ENCODE measurements around the gene SPON1. TPM values are rescaled to one million over a fixed set of nuclear protein-coding genes. Genes with fewer than 3 reads are reported as not detected.

SPON1 gene
- total RNA-seq, 1 experiment from 2014 or later: not detected

DNA sequence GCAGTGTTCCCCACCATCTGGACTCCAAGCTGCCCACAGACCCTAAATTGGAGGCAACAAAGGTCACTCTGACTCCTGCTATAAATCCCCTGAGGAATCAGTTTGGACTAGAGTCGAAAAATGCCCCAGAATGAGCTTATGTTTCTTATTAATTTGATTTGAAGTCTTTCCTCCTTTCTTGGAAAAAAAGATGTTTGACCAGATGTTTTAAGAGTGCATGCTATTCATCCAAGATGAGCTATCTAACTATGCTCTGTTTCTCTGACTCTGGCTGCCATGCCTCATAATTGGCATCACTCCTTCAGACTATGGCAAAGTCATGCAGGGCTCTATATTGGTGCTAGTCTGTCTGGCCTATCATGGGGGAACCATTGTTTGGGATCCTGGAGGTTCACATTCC lies 174.0 kb downstream of the SPON1 start:
- TF ChIP-seq, protein P1, sequence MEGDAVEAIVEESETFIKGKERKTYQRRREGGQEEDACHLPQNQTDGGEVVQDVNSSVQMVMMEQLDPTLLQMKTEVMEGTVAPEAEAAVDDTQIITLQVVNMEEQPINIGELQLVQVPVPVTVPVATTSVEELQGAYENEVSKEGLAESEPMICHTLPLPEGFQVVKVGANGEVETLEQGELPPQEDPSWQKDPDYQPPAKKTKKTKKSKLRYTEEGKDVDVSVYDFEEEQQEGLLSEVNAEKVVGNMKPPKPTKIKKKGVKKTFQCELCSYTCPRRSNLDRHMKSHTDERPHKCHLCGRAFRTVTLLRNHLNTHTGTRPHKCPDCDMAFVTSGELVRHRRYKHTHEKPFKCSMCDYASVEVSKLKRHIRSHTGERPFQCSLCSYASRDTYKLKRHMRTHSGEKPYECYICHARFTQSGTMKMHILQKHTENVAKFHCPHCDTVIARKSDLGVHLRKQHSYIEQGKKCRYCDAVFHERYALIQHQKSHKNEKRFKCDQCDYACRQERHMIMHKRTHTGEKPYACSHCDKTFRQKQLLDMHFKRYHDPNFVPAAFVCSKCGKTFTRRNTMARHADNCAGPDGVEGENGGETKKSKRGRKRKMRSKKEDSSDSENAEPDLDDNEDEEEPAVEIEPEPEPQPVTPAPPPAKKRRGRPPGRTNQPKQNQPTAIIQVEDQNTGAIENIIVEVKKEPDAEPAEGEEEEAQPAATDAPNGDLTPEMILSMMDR (conservative IDR thresholded peaks at IDR 0.05; ENCODE audit: low read depth, low read length): no peak
- TF ChIP-seq EZH2 (IDR thresholded peaks at IDR 0.05; ENCODE audit: low read length, unreplicated experiment) (no peak), EZH2phosphoT487 (IDR thresholded peaks at IDR 0.05; ENCODE audit: borderline replicate concordance, low read length) (no peak)

DNA sequence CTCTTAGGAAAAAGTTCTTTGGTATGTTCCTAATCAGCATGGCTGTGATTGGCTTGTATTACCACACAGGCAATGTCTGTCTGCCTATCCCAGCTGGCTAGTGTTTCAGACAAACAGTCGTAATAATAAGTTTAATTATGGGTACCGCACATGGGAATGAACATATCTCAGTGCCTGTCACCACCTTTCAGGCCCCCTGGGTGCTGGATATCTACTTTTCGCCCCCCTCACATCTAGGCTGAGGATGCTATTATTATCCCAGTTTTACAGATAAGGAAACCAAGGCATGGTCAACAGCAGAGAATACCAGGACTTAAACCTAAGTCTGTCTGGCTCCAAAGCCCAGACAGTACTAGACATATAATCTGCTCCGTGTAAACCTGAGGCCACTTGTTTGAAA lies 174.8 kb downstream of the SPON1 start:
- no peaks in the 10 kb centered on the region for H3K79me2 ChIP-seq (ENCODE audit: low read length)
- H3K4me1 ChIP-seq (ENCODE audit: insufficient read depth, low read length): no peaks in the 10 kb centered on the region
- H3F3A ChIP-seq (ENCODE audit: low read length, unreplicated experiment): no peaks in the 10 kb centered on the region
- H2AFZ ChIP-seq (ENCODE audit: low read length): no peak overlapping the region
- intact Hi-C loops (cut with micrococcal nuclease): no loop called here
- H3K9ac ChIP-seq (ENCODE audit: low read length): no peak overlapping the region
- no peaks in the 10 kb centered on the region for H3K9me2 ChIP-seq (replicated peaks; ENCODE audit: low read length)
- POLR2A ChIA-PET (ENCODE audit: unreplicated experiment): no interaction called here
- H3K4me3 ChIP-seq (ENCODE audit: low read length): no peak overlapping the region
- no peaks in the 10 kb centered on the region for H4K20me1 ChIP-seq (ENCODE audit: low read length)
- H3K9me3 ChIP-seq (ENCODE audit: low read length): no peaks in the 10 kb centered on the region
- CTCF ChIA-PET: no interaction called here
- H3K27ac ChIP-seq (ENCODE audit: low read length): no peak overlapping the region
- H3K4me2 ChIP-seq (ENCODE audit: low read length): no peak overlapping the region
- H3K27me3 ChIP-seq (ENCODE audit: low read length): no peaks in the 10 kb centered on the region
- BruUV-seq (replicated peaks): no TSS peak
- no peaks in the 10 kb centered on the region for H3K36me3 ChIP-seq (ENCODE audit: low read depth, low read length)
- DNase-seq (no peak), ATAC-seq (no peak)
- TF ChIP-seq EZH2phosphoT487 (IDR thresholded peaks at IDR 0.05; ENCODE audit: borderline replicate concordance, low read length): no peak
- TF ChIP-seq EZH2 (IDR thresholded peaks at IDR 0.05; ENCODE audit: low read length, unreplicated experiment): no peak
- TF ChIP-seq, protein P1 (conservative IDR thresholded peaks at IDR 0.05; ENCODE audit: low read depth, low read length): no peak

More for the DNA sequence above, 174.0 kb downstream of the SPON1 start:
- Histone ChIP-seq H3K4me3 (ENCODE audit: low read length) (no peak overlapping the region), H3K27ac (ENCODE audit: low read length) (no peak overlapping the region), H3K4me1 (ENCODE audit: insufficient read depth, low read length) (no peaks in the 10 kb centered on the region), H3K9me3 (ENCODE audit: low read length) (no peaks in the 10 kb centered on the region), H3K27me3 (ENCODE audit: low read length) (no peaks in the 10 kb centered on the region), H3K9me2 (replicated peaks; ENCODE audit: low read length) (no peaks in the 10 kb centered on the region), H2AFZ (ENCODE audit: low read length) (no peak overlapping the region), H3F3A (ENCODE audit: low read length, unreplicated experiment) (no peaks in the 10 kb centered on the region), H3K36me3 (ENCODE audit: low read depth, low read length) (no peaks in the 10 kb centered on the region), H4K20me1 (ENCODE audit: low read length) (no peaks in the 10 kb centered on the region), H3K4me2 (ENCODE audit: low read length) (no peak overlapping the region), H3K9ac (ENCODE audit: low read length) (no peak overlapping the region), H3K79me2 (ENCODE audit: low read length) (no peaks in the 10 kb centered on the region)
- CTCF ChIA-PET: no interaction called here
- no TSS peak for BruUV-seq (replicated peaks)
- POLR2A ChIA-PET (ENCODE audit: unreplicated experiment): no interaction called here
- intact Hi-C loops (cut with micrococcal nuclease): no loop called here
- no peak for DNase-seq
- ATAC-seq: no peak

DNA sequence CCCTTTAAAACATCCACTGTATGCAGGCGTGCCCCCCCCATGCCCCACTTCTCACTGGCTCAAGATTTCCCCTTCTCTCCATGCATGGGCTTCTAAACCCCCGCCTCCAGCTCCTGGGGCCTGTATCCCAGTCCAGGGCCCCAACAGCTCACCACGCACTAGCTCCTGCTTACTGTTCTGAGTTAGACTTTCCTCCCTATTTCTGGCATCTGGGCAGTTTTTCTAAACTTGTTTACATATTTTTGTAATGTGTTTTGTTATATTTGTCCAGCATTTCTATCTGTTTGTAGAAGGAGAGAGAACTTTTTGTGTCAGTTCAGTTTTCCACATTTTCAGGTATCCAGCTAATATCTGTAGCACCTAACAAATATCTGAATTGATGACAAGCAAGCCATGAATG lies 178.5 kb downstream of the SPON1 start:
- H3K4me2 ChIP-seq (ENCODE audit: low read length): no peak overlapping the region

More for the DNA sequence above, 178.5 kb downstream of the SPON1 start:
- H4K20me1 ChIP-seq (ENCODE audit: low read length): no peaks in the 10 kb centered on the region
- DNase-seq (no peak), ATAC-seq (no peak)
- no peaks in the 10 kb centered on the region for H3K9me2 ChIP-seq (replicated peaks; ENCODE audit: low read length)
- CTCF ChIA-PET: interaction anchor here (0.7 kb wide), 1 partner anchor 171 kb away, joined by 3 read pairs; no protein-coding TSS in a partner anchor
- no peak overlapping the region for H2AFZ ChIP-seq (ENCODE audit: low read length)
- no peaks in the 10 kb centered on the region for H3K79me2 ChIP-seq (ENCODE audit: low read length)
- no peaks in the 10 kb centered on the region; the same call in 1 of the 2 replicates for H3K4me1 ChIP-seq (ENCODE audit: insufficient read depth, low read length)
- no peak overlapping the region for H3K9ac ChIP-seq (ENCODE audit: low read length)
- POLR2A ChIA-PET (ENCODE audit: unreplicated experiment): no interaction called here
- no peak for TF ChIP-seq EZH2 (IDR thresholded peaks at IDR 0.05; ENCODE audit: low read length, unreplicated experiment)
- TF ChIP-seq, protein P1 (conservative IDR thresholded peaks at IDR 0.05; ENCODE audit: low read depth, low read length): no peak
- TF ChIP-seq EZH2phosphoT487 (IDR thresholded peaks at IDR 0.05; ENCODE audit: borderline replicate concordance, low read length): no peak
- H3K36me3 ChIP-seq (ENCODE audit: low read depth, low read length): no peaks in the 10 kb centered on the region
- intact Hi-C loops (cut with micrococcal nuclease): no loop called here
- no peak overlapping the region for H3K4me3 ChIP-seq (ENCODE audit: low read length)
- no TSS peak for BruUV-seq (replicated peaks)
- H3K9me3 ChIP-seq (ENCODE audit: low read length): no peaks in the 10 kb centered on the region
- H3K27ac ChIP-seq (ENCODE audit: low read length): no peak overlapping the region
- no peaks in the 10 kb centered on the region for H3K27me3 ChIP-seq (ENCODE audit: low read length)
- no peaks in the 10 kb centered on the region for H3F3A ChIP-seq (ENCODE audit: low read length, unreplicated experiment)
